Measurements from ENCODE around the gene LAP3.
A peak's percentile ranks its signal among the peaks of the same experiment; 100 is the strongest.
"Not testable (repeated sequence)": the region's sequence is repeated elsewhere in the genome, so short reads cannot be mapped to it uniquely, and the experiment has no call there.

Gene LAP3

DNA sequence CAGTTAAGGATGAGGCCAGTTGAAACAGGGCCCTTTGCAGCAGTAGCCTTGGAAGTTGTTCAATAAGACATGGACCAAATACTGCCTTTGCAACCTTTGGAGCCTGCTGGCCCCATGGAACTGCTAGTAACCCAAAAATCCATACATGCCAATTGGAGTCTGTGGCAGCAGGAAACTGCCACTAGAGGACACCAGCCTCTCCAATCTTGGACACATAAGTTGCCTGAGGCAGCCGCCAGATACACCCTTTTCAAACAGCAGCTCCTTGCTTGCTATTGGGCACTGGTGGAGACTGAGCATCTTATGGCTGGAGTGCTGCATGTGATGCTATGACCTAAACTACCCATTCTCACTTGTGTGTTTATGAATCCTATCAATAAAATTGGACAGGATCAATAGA lies 14.8 kb upstream of the LAP3 start:
- DNase-seq (ENCODE audit: low spot score) = peak; percentile 24

DNA sequence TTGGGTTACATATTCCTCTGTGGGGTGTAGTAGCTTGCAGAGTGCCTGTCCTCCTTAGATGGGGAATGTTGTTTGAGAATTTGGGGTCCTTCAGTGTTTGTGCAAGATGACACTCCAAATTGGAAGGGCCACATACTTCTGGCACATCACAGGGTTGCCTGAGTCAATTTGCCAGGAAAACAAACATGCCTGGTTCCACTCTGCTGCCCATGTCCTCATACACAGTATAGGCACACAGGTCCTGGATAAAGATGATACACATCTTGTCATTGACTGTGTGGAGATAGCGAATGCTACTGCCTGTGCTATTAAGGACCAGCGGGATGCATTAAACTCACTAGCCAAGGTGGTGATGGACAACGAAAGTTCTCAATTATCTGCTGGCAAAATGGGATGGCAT lies 11.2 kb upstream of the LAP3 start:
- no peak for DNase-seq (ENCODE audit: low spot score)

DNA sequence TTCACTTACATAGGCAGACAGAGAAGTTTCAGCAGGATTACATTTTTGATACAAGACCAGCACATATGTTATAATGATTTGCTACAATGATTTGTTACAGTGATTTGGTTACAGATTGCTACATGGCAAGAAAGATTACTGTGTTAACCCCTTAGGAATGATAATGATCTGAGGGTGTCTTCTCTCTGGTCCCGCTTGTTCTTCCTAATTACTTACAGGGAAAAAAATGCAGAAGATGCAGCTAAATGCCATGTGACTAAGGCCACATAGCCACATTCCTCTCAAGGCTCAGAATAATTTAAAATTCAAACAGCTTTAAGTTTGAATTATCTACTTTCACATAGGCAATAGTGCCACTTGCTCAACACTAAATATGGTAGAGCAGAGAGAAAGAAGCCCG lies 9.7 kb upstream of the LAP3 start:
- DNase-seq (ENCODE audit: low spot score) = no peak

DNA sequence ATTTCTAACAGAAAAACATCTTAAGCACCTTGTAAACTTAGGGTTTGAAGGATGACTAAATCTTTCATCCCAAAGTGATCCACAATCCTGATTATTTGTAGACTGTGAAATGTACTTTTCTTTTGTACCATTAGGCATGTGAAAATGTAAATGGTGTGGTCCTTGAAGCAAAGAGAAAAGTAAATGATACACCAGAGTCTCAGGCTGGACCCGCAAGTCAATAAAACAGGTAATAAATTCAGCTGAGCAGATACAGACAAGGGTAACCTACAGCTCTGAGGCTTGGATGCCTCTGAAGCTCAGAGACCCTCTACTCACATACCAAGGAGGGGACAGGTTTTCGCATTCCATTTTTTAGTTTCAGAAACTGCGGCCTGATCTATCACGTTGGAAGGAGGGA lies 2.8 kb upstream of the LAP3 start:
- no peak for DNase-seq (ENCODE audit: low spot score)

DNA sequence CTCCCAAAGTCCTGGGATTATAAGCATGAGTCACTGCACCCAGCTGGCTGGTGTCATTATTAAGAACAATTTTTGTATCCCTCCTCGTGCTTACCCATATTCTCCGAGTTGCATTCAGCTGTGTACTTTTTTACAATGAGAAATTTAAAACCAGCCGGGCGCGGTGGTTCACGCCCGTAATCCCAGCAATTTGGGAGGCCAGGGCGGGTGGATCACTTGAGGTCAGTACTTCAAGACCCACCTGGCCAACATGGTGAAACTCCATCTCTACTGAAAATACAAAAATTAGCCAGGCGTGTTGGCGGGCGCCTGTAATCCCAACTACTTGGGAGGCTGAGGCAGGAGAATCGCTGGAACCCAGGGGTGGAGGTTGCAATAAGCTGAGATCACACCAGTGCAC lies 1.8 kb upstream of the LAP3 start:
- not testable (repeated sequence) for DNase-seq (ENCODE audit: low spot score)

DNA sequence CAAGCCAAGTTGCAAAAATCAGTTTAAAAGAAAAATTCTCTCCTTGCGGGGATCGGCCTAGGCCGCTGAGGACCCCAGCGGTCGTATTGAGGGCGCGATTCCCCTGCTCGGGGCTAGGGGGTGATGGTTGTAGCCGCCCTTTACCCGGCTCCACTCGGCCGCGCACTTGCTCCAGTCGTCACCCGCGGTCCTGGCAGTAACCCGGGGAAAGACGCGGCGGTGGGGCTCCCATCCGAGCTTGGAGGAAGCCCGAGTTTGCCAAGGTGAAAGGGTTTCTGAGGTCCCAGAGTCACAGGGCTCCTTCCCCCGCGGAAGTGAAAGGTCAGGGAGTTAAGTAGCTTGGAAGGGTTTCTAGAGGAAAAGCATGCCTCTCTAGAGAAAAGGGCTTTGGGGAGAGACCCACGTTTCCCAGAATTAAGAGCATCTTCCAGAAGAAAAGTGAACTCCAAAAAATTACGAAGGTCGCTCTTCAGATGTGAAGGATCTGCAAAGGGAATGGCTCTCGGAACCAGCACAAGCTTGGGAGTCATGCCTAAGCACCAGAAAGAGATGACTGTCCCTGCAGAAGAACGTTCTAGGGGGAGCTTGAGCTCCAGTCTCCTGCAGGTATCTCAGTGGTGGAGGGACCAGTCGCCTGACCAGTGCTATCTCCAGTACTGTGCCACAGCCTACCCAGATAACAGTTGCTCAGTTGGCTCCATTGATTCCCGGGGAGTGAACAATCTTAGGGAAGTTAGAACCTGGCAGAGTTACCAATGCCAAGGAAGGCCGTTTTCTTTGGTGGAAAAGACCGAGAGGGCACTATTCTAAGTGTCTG lies 875 bp downstream of the LAP3 start:
- DNase-seq (ENCODE audit: low spot score) = peak; percentile 38

DNA sequence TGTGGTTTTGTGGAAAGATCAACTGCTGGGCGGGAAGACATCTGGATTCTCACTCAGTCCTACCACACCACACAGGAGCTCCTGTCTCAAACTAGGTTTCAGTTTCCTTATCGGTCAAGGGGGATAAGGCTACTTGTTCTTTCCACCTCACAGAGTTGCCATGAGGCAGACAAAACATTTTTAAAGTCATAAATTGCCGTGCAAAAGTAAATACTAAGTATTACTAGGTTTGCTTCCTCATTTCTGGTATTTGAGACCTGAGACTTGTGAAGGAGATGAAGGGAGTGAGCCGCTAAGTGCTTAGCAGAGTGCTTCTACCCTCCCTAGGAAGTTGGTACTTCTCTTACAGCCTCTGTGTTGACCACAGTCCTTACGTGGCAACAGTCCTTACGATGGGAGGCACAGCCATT lies 1.5 kb downstream of the LAP3 start:
- no peak for DNase-seq (ENCODE audit: low spot score)

DNA sequence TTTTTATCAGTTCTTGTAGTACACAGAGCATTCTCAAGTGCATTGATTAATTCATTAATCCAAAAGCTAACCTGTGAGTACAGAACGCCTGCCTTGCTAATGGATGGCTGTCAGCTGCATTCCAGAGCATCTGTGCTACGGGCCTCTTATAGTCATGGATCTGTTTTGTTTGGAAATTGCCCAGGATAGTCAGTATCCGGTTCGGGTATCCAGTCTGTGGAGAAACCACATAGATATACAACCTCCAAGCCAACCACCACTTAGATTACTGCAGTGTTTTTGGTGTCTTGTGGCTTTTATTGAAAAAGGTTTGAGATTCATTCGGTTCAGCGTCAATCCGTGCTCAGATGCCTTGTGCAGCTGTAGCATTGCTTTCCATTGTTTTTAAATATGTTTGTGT lies 4.0 kb downstream of the LAP3 start:
- DNase-seq (ENCODE audit: low spot score) = no peak

DNA sequence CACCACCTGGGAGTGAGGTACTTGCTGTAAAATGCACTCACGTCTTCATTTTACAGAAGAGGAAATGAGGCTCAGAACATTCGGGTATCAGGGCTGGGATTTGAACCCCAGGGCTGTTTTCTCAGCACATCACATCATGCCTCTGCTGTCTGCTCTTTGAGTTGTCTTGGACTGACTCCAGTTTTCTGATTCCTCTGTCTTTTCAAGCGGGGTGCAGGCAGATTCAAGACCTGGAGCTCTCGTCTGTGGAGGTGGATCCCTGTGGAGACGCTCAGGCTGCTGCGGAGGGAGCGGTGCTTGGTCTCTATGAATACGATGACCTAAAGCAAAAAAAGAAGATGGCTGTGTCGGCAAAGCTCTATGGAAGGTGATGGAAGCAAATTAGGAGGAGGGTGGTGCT lies 6.3 kb downstream of the LAP3 start:
- DNase-seq (ENCODE audit: low spot score) = peak; percentile 43

DNA sequence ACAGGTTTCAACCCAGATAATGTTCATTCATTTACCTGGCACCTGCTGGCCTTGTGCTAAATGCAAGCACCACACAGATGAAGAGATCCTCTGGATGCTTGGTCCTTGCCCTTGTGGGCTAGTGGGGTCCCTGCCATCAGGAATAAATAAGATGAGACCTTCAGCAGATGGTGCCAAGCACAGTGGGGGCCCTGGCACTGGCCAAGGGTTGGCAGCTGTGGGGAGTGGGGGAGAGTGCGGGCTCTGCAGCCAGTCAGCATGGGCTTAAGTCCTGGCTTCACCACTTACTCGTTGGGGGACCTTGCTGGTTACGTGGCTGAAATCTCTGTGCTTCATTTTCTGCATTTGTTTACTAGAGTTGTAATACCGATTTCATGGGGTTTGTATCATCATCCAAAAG lies 6.9 kb downstream of the LAP3 start:
- no peak for DNase-seq (ENCODE audit: low spot score)

DNA sequence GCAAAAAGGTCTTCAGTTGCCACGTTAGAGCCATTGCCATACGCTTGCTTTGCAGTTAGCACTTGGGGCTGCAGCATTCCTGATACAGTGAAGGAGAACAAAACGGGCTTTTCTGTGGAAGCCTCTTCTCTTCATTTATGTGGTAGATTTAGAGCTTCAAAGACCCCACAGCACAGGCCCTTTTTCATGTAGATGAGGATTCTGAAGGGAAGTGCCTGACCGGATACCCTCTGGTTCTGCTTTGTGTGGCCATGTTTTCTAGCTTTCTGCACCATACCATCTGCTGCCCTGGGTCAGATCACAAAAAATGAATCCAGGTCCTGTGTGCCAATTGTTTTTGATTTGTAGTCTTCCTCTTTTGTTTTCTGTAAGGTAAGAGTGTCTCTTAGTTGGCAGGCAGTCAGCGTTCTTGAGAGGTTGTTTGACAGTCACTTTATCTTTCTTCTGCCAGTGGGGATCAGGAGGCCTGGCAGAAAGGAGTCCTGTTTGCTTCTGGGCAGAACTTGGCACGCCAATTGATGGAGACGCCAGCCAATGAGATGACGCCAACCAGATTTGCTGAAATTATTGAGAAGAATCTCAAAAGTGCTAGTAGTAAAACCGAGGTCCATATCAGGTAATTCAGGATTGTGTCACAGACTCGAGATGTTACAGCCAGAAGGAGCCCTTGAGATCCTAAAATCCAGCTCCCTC lies 7.7 kb downstream of the LAP3 start:
- no peak for DNase-seq (ENCODE audit: low spot score)

DNA sequence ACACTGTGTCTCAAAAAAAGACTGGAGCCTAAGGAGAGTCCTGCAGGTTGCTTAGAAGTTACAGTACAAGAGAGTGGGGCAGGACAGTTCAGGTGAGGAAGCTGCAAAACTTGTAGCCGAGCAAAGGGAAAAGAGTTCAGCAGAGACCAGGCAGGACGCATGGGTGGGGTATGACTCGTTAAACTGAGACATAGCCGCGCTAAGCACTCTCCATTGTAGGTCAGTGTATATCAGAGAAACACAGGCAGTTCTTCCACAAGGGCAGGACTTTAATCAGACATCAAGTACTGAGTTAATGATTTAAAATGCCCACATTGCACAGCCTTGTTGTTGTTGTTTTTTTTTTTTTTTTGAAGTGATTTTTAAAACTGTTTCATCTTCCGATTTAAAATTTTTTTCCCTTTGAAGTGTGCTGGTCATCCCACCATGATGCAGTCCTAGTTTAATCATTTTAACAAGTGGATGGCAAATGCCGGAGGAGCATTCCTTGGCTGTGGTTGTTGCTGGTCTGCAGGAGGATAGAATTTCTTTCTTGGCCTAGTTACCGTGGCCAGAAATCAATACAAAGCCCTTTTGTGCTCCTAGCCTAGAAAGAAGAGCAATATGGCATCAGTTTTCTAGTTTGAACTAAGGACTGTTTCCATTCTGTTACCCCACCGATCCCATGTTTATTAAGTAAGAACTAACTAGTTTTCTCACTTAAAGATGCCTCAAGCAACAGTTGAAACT lies 10.3 kb downstream of the LAP3 start:
- DNase-seq (ENCODE audit: low spot score) = no peak

DNA sequence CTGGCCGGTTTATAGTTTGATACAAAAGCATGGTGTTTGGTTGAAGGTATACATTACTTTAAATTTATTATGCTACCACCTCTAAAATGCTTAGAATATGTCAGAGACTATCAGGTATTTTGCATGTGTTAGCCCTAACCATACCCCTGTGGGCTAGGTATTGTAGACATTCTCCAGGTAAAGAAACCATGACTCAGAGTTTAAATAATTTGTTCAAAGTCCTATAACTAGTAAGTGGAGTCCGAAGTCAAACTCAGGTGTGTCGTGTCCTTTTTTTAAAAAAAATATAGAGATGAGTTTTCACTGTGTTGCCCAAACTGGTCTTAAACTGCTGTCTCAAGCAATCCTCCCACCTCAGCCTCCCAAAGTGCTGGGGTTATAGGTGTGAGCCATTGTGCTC lies 12.4 kb downstream of the LAP3 start:
- no peak for DNase-seq (ENCODE audit: low spot score)

DNA sequence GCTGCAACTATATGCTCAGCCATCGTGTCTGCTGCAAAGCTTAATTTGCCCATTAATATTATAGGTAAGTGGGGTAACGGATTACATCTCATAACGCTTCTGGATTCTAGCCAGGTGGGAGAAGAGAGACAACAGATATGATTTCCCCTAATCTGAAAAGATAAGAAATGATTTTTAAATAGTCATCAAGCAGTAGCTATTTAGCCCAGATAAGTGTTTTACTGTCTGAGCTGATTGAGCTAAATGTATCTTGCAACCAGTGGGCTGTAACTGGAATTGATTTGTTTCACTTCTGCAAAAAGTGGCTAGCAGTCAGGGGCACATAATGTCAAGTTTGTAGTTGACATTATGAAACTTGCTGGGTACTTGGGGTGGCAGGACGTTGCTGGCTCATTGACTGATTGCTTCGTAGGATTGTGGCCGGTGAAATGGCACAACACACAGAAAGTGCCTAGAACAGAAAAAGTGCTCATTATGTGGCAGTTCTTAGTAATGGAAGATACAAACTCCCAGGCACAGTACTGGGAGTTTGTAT lies 18.5 kb downstream of the LAP3 start:
- DNase-seq (ENCODE audit: low spot score) = no peak

DNA sequence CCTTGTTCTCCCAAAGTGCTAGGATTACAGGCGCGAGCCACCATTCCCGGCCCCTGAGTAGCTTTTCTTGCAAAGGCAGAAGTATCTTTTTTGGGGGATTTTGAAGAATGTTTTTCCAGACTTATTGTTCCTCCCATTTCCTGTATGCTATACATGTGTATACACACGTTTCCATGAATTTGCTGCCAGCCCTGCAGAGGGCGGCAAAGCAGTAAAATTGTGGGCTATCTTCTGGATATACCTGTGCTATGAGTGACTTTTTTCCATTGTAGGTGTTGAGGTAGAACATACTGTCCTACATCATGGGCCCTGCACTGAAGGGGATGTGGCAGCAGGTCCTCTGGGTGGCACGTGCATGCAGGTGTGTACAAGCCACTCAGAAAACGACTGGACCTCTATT lies 20.5 kb downstream of the LAP3 start:
- peak; percentile 28 for DNase-seq (ENCODE audit: low spot score)

DNA sequence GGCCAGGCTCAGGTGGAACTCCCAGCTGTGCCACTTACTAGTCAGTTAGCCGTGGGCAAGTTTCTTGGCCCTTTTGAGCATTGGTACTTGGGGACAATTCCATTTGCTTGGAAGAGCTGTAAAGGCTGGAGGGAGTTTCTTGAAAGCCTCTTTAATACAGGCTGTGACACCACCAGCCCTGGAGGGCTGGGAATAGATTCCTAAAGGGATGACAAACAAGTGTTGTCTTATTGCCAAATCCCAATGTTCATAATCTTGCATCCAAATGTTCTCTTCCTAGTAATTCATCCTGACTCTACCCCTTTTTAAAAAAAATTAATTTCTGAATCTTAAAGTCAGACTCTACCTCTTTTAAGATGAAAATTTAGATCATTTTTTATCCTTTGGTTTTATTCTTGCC lies 22.8 kb downstream of the LAP3 start:
- DNase-seq (ENCODE audit: low spot score) = no peak

DNA sequence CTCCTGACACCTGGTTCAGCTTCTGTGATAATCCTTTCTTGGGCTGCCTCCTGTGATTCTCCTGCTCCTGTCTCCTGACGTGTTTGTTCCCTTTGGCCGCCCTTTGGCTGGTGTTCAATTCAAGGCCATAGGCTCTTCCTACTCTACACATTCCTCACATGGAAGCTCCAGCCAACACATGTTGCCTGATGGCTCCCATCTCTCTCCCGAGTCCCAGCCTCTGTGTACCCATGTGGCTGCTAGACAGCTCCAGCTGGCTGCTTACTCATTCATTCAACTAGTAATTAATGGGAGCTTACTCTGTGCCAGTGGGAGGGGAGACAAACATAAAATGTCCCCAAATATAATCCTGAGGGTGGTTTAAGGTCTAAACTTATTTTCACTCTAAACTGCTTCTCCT lies 28.2 kb downstream of the LAP3 start:
- no peak for DNase-seq (ENCODE audit: low spot score)

DNA sequence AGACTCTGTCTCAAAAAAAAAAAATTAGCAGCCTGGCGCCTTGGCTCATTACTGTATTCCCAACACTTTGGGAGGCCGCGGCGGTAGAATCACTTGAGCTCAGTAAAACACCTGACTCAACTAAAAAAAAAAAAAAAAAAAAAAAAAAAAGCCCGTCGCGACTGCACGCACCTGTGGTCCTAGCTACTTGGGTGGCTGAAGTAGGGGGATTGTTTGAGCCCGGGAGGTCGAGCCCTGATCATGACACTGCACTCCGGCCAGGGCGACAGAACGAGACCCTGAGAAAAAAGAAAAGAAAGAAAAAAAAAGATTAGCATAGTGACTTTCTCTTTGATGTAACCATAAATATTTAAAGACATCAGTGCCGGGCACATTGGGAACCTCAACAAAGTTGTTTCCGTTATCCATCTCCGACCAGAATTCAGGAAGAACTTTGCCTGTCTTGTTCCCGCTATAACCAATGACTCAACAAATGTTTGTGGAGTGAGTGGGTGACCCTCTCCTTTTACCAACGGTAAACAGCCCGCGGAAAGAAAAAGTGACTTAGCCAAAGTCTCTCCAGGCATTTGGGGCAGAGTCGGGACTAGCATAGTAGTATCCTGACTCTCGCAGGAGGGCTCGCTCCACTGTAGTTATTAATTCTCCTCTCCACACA lies 36.9 kb downstream of the LAP3 start:
- no peak for DNase-seq (ENCODE audit: low spot score)

DNA sequence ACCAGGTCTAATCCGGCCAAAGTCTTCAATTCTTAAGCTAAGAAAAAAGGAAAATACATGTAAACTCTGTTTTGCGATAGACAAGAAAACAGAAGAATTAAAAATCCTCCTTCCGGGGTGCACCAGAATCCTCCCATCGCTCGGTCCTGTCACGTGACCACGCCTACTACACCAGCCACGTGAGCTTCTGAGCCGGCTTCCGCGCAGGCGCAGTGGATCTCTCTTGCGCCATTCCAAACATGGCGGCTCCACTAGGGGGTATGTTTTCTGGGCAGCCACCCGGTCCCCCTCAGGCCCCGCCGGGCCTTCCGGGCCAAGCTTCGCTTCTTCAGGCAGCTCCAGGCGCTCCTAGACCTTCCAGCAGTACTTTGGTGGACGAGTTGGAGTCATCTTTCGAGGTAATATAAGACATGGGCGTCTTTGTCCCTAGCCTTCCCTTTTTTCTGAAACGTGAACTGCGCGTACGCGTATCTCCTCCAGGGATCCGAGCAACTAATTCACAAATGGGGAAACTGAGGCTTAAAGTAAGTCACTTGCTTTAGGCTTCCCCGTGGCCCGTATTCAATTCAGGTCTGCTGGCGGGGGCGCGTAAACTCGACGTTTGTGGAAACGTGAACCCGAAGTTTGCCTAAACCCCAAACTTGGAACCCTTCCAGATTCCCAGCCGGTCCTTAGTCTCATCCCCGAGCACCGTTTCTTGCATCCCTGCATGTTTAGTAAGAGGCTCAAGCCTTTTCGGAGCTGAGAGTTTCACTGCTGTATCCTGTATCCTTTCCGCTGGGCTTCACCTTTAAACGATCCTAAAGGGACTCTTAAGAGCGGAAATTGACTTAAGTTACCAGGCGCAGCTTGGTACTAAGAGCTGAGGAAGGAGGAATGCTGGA lies 37.7 kb downstream of the LAP3 start, which contains the start of gene MED28:
Gene MED28 (plus strand): TSS at position 226 of the 884 bp plus-strand sequence. CDS start 14 bp downstream, at position 240.
- peak; percentile 96 for DNase-seq (ENCODE audit: low spot score)

DNA sequence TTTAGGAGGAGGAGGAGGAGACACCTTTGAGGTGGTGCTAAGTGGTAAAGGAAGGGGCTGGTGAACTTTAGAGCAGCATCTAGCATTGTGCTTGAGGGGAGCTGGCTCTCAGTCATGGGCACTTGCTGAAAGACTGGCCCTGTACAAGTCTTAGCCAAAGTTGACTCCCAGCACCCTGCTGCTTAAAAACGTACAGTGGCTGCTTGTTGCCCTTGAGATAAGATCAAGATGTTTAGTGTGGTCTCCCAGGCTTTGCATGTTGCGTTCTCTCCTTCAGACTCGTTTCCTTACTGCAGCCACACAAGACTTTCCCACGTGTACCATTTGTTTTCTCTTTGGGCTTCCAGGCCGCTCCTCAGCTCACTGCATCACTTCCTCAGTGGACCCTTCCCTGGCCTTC lies 39.3 kb downstream of the LAP3 start:
- DNase-seq (ENCODE audit: low spot score) = no peak

DNA sequence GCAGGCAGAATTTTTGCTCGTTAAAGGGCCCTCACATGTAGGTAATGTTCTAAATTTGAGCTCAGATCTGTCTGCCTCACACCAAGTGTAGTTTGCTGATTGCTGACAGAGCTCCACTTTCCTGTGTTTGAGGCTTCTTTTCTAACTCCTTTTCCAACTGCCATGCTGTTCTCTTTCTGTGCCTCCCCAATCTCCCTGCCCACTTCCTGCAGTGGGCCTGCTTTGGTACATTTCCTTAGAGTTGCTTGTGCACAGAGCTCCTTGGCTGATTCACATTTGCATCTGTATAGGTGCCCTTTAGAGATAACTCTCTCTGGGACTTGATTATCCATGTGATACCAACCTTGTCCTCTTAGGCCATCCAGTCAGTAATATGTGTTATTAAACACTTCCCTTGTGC lies 41.9 kb downstream of the LAP3 start:
- DNase-seq (ENCODE audit: low spot score) = no peak
